HG03159 (cell line): ENCODE measurements around the gene SMARCD1.

Experiments
- ATAC-seq: cut with Tn5 transposase; IDR thresholded peaks from one replicate; pipeline ENCODE4 v1.9.1; 2021; ENCODE audit warnings: mild to moderate bottlenecking, moderate library complexity; ENCODE audit not compliant: unreplicated experiment

Gene SMARCD1

DNA sequence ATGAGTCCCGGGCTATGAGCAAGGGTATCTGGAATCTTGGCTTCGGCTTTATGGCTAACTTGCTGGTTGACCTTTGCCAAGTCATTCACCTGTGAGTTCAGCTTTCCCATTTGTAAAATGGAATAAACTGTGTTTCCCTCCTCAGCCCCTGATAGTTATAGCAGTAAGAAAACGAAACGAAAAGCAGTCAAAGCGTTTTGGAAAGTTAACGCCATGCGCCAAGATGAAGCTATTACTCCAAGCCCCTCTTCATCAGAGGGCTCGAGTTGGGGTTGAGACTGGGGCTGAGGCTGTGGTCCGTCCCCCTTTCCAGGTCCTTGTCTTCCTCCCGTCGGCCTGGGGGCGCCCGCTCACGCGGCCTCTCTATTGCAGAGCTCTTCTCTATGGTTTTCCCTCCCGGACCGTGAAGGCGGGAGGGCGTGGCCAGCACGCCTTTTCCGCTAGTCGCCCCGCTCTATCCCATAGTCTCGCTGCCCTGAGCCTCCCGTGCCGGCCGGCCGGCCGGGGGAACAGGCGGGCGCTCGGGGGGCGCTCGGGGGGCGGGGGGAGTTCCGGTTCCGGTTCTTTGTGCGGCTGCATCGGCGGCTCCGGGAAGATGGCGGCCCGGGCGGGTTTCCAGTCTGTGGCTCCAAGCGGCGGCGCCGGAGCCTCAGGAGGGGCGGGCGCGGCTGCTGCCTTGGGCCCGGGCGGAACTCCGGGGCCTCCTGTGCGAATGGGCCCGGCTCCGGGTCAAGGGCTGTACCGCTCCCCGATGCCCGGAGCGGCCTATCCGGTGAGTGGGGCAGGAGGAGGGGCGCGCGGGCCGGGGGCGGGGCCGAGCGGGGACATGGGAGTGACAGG, at the start of gene SMARCD1:
TSS of gene SMARCD1 (plus strand) at position 568 of the 840 bp plus-strand sequence. CDS start at position 596, 28 bp downstream.
- peak; percentile 66 for ATAC-seq

DNA sequence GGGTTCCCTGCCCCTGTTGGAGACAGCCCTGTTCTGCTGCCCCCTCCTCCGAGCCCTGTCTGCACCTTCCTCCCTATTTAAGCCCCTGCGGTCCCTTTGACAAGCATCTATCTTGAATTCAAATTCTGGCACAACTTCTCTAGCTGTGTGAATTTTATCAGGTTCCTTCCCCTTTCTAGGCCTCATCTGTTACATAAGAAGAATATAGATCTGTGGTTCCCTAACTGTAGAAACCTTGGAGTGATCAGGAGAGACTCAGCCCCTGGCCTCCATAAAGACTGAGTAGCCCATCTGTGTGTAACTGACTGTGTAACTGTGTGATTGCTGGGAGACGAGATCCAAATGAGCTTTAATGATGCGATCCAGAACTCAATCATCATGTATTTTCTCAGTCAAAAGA, 46.8 kb upstream of the SMARCD1 start:
- no peak for ATAC-seq

- ATAC-seq = no peak
Observed at GRCh38 chr12:50039151-50039835, 45.8 kb upstream of the SMARCD1 start.

DNA sequence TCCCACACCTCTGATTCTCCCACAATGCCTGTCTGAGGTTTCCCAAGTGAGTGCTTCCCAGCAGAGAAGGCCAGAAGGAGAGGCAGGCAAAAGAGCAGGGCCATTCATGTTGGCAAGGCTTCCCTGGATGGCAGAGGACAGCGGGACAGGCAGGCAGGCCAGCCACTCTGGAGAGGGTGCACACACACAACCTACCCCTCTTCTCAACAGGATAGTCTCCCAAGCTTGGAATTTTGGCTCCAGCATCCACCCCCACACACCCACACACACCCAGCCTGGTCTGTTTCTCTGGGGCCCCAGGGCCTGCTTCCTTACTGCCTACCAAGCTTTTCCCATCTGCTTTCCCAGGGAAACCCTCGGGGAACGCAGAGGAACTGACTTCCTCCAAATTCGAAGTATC, 44.5 kb upstream of the SMARCD1 start:
- ATAC-seq = no peak

DNA sequence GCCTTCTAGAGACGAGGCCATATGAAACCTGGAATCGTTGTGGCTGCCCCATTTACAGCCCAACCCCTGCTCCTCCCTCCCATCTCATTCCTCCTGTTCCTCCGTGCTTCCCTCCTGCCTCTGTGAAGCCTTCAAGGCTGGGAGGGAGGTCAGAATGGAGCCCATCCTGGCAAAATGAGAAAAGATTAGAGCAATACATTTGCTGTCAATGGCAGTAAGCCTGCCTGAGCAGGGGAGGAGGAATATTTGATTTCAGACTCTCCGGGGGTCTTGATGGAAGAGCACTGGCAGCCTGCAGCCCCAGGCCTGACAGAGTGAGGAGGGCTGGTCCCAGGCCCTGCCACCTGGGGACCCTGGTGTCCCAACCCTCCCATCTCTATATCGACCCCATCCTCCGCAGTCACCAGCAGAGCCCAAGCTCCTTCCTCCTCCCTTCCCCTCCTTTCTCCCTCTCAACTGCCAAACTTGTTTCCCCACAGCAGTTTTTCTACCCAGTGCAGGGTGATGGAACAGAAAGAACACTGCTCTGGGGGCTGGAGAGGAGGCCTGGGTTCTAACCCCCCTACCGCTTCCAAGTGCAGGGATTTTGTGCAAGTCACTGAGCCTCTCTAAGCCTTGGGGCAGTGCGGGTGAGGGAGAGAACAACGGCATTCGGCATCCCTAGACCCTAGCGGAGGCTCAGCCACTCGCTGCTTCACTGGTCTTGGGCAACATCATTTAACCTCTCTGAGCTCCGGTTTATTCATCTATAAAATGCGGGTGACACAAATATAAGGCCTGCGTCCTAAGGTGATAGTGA, 43.9 kb upstream of the SMARCD1 start:
- no peak for ATAC-seq

- no peak for ATAC-seq
Observed at GRCh38 chr12:50041962-50042361, 43.2 kb upstream of the SMARCD1 start.

DNA sequence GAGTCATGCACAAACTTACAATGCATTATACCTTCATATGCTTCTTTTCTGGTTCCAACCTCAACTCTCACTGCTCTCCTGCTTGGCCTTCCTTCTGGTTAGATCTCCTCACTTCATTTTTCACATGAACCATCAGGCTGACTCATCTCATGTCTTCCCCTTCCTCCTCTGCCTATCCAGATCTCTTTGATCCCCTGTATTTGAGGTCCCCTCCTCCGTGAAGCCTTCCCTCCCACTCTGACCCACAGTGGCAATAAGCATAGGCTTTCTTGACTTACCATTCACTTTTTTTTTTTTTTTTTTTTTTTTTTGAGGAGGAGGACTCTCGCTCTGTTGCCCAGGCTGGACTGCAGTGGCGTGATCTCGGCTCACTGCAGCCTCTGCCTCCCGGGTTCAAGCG, 42.4 kb upstream of the SMARCD1 start:
- no peak for ATAC-seq

DNA sequence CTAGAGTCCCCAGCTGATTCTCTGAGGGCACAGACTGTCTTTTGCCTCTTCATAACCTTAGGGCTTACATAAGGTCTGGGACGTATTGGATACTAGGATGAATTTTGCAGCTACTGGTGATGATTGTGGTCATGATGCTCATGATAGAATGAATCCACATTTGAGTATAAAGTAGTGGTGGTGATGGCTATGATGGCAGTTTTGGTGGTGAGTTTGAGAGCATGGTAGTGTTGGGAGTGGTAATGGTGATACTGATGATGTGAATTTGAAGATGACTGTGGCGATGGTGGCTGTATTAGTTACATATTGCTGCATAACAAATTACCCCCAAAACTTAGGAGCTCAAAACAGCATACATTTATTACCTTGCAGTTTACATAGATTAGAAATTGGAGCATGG, 41.8 kb upstream of the SMARCD1 start:
- no peak for ATAC-seq

DNA sequence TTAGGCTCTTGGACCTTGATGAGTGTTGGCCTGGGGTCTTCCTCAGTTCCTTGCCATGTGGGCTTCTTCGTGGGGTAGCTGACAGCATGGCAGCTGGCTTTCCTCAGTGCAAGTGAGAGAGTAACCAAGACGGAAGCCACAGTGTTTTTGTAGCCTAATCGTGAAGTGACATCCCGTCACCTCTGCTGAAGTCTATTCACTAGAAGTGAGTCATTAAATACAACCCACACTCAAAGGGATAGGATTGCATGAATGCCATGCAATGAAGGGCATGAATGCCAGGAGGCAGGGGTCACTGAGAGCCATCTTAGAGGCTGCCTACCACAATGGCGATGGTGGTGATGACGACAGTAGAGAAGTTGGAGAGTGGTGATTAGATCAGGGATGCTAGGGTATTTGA, 41.3 kb upstream of the SMARCD1 start:
- ATAC-seq = no peak

DNA sequence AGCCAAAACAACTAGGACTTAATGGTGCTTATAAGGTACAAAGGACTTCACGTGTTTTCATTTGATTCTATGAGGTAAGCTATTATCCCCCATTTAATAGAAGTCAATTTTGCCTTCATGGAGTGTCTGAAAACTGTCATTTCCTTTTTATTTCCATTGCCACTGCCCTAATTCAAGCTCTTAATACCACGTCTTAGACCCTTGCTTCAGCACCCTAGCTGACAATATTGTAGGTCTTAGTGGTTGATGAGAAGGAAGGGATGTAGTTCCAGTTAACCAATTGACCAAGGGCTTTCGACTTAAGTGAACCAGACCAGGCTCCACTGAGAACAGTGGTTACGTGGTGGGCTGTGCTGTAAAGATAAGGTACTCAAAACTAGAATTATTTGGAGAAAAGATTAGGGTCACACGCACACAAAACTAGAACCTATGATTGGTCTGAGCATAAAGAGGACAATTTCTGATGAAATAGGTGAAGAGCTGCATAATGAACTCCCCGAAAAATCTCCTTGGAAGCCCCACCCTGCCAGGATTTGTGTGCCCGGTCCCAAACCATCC, 37.4 kb upstream of the SMARCD1 start:
- no peak for ATAC-seq

DNA sequence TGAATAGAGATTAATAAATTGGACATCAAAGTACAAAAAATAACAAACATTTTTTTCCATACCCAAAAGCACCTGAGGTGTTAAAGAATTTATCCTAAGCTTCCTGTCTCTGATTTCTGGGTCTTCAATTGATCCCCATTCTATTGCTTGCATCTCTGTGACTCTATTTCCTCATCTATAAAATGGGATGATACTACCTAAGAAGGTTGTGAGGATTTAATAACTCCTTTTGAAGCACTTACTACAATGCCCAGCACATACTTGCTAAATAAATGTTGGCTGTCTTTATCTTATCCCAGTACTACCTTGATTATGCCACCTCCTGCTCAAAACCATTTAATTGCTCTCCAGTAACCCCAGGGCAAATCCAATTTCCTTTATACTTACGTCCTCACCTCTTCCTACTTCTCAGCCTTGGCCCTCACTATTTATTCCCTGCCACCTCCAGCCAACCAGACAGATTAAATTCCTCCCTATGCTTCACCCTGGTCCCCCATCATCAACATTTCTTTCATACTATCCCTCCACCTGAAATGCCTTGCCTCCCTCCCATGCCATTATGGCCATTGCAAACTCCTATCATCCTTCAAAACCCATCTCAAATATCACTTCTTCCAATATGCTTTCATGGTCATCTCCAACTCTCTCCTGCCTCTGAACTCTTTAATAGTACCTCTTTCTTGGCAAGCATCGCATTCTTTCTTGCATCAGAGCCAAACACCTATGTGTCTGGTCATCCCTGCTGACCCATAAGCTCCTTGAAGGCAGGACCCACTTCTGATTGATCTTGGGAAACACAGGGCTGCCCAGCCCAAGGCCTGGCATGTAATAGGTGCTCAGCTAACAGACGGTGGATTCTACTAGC, 35.7 kb upstream of the SMARCD1 start:
- no peak for ATAC-seq

DNA sequence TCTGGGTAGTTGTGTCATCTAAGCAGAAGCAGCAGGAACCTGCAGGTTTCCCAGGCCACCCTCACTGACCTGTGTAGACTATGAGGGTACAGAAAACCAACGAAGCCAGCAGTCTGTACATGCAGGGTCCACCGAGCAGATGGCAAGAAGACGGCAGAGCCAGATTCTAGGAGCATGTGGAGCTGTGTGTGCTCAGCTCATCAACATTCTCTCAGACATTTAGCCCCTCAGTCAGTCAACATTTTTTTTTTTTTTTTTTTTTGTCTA, 35.1 kb upstream of the SMARCD1 start:
- ATAC-seq = no peak

- ATAC-seq = no peak
Observed at GRCh38 chr12:50050410-50051098, 34.6 kb upstream of the SMARCD1 start.

DNA sequence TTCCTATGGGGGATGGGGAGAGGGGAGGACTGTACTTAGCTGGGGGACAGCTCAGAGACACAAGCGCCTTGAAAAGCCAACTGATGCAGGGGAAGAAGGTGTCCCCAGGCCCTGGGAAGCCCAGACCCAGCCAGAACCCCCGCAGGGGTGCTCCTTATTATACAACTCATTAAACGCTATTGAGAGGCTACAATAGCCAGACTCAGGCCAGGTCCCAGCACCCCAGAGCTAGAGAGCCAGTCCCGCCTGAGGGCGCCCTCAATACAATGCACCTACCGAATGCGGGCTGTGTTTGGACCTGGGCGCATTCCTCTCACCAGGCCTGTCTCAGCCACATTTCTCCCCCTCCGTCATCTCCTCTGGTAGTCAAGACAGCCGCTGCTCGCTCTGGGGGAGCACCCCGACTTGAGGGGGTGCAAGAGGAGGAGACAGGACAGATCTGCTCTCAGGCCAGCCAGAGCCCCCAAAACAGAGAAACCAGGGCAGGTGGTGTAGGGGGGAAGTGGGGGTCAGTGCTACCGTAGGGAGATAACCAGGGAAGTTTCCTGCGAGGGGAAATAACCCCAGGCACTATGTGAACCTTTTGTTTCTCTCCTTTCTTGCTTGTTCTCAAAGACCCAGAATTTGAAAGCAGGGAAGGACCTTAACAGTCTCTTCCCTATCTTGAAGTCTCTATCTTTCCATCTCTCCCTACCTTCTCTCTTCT, 33.9 kb upstream of the SMARCD1 start:
- no peak for ATAC-seq

GRCh38 chr12:50052544-50052943, 32.6 kb upstream of the SMARCD1 start:
- no peak for ATAC-seq

GRCh38 chr12:50052964-50053363, 32.2 kb upstream of the SMARCD1 start:
- no peak for ATAC-seq

DNA sequence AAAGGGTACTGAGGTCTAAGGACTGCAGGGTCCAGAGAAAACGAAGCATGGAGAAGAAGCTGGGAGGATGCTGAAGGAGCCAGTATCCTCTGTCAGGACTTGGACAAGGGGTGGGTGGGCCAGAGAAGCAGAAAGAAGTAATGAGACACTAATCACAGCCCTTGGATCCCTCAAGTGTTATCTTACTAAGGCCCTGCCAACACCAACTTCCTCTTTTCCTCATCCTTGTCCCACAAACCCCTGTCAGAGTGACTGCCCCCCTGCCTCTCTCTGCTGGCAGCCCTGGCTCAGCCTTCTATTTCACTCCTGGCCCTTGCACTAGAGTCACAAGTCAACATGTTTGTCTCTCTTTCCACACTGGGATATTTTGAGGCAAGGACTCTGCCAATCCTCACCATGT, 31.6 kb upstream of the SMARCD1 start:
- no peak for ATAC-seq

DNA sequence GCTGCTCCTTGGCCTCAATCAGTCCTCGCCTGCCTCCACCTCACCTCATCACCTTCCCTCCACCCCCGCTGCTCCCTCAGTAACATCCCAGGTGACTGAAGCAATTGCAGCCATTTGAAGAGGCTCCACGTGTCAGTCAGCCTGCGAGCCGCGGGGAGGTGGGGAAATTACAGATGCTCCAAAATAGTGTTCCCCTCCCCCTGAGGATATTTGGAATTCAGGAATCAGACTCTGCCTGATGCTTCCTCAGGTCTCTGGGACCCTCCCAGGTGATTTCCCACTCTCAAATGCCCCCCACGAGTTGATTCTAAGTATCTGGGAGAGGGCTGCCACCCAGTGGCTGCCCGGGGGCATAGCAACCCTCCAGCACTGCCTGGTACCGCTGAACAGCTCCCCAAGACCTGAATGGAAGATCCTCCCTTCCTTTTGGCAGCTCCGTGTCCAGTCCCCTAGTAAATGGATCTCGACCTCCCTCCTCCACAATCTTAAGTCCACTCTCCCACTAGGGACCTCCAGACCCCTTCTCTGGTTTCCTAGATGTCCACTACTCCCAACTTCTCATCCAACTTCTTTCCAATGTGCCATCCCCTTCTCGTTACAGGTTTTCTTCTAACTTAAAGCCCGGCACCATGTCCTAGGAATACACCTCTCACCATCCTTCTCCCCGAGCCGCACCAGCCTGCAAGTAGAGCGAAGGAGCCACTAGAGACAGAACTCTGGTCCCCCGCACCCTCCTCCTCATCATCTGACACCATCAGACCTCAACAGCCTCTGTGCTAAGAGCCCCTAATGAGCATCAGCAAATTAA, 29.1 kb upstream of the SMARCD1 start:
- no peak for ATAC-seq

GRCh38 chr12:50056639-50056976, 28.5 kb upstream of the SMARCD1 start:
- ATAC-seq = no peak
